ENCODE results near the gene LITAF.

- TF ChIP-seq CTCF (IDR thresholded peaks at IDR 0.05), result no peak
- no peak for TF ChIP-seq ATF2 (CRISPR knock-in tag; IDR thresholded peaks at IDR 0.05; ENCODE audit: borderline replicate concordance, low read depth)
- TF ChIP-seq ZNF281 (CRISPR knock-in tag; IDR thresholded peaks at IDR 0.05), result no peak
- TF ChIP-seq SMAD3 (CRISPR knock-in tag; IDR thresholded peaks at IDR 0.05; ENCODE audit: borderline replicate concordance), result no peak
- no peak for TF ChIP-seq ZNF138 (CRISPR knock-in tag; conservative IDR thresholded peaks at IDR 0.05)
These were observed 29.6 kb downstream of the LITAF start for GRCh38 chr16:11556945-11557720.
